Hepatocyte (in vitro differentiated cells): Measurements from ENCODE around the gene ACACA. TPM values are rescaled to one million over a fixed set of nuclear protein-coding genes. Genes with fewer than 3 reads are reported as not detected.

Experiments
- DNase-seq: peaks from one replicate; pipeline ENCODE4 v3.0.0-alpha.2; 2016; ENCODE audit warnings: low spot score
- H2AFZ ChIP-seq: fragments of 200-600 bp; sonication (generic); 2 replicates; pipeline ENCODE4 v1.6.0; 2016; ENCODE audit warnings: antibody characterized with exemption, mild to moderate bottlenecking
- H3K27ac ChIP-seq: fragments of 200-600 bp; sonication (generic); 2 replicates; pipeline ENCODE4 v1.5.1; 2016; ENCODE audit warnings: mild to moderate bottlenecking
- H3K27me3 ChIP-seq: fragments of 200-600 bp; sonication (generic); 2 replicates; pipeline ENCODE4 v1.6.1; 2016
- H3K36me3 ChIP-seq: fragments of 200-600 bp; sonication (generic); replicated peaks from 2 replicates; pipeline ENCODE4 v1.5.1; 2016; ENCODE audit warnings: low read depth; ENCODE audit not compliant: insufficient read depth
- H3K4me1 ChIP-seq: fragments of 200-600 bp; sonication (generic); 2 replicates; pipeline ENCODE4 v1.5.1; 2016; ENCODE audit warnings: mild to moderate bottlenecking, moderate library complexity; ENCODE audit not compliant: insufficient read depth
- H3K4me2 ChIP-seq: fragments of 200-600 bp; sonication (generic); 2 replicates; pipeline ENCODE4 v1.6.0; 2016
- H3K4me3 ChIP-seq: fragments of 200-600 bp; sonication (generic); 2 replicates; pipeline ENCODE4 v1.5.1; 2016; ENCODE audit warnings: mild to moderate bottlenecking
- H3K79me2 ChIP-seq: fragments of 200-600 bp; sonication (generic); 2 replicates; pipeline ENCODE4 v1.6.0; 2017; ENCODE audit warnings: mild to moderate bottlenecking
- H3K9me2 ChIP-seq: fragments of 200-600 bp; sonication (generic); replicated peaks from 2 replicates; pipeline ENCODE4 v1.6.0; 2017; ENCODE audit warnings: mild to moderate bottlenecking; ENCODE audit not compliant: insufficient read depth
- H3K9me3 ChIP-seq: fragments of 200-600 bp; sonication (generic); 2 replicates; pipeline ENCODE4 v1.5.1; 2016; ENCODE audit warnings: low read depth, mild to moderate bottlenecking
- H4K20me1 ChIP-seq: fragments of 200-600 bp; sonication (generic); 2 replicates; pipeline ENCODE4 v1.6.0; 2016; ENCODE audit warnings: mild to moderate bottlenecking; ENCODE audit not compliant: insufficient read depth, poor library complexity, severe bottlenecking
- CTCF ChIP-seq: fragments of 200-600 bp; sonication (generic); IDR thresholded peaks from 2 replicates; pipeline ENCODE4 v1.5.1; 2016; ENCODE audit warnings: antibody characterized with exemption, mild to moderate bottlenecking; ENCODE audit not compliant: poor library complexity
- EZH2 ChIP-seq: fragments of 200-600 bp; sonication (generic); IDR thresholded peaks from 2 replicates; pipeline ENCODE4 v1.6.1; 2016; ENCODE audit warnings: antibody characterized with exemption, mild to moderate bottlenecking, borderline replicate concordance
- EZH2phosphoT487 ChIP-seq: fragments of 200-600 bp; sonication (generic); IDR thresholded peaks from one replicate; pipeline ENCODE4 v1.6.1; 2018; ENCODE audit warnings: antibody characterized with exemption, mild to moderate bottlenecking, low read depth, moderate library complexity; ENCODE audit not compliant: unreplicated experiment, severe bottlenecking
- WGBS: methylation state at CpG from one replicate; pipeline ENCODE4 v1.1.6; 2016; ENCODE audit warnings: low lambda C conversion rate; ENCODE audit errors: missing lambda C conversion rate; 5-methylcytosine and 5-hydroxymethylcytosine counted together
- polyA plus RNA-seq: library from polyadenylated mRNA; unstranded; fragments of >200 nt; fragmentation: Nextera tagmentation; extraction: Ambion mirVana; gene quantifications from 2 replicates; pipeline ENCODE4 v1.2.1, GENCODE V29; 2016
- total RNA-seq: library from RNA; depleted of rRNA; stranded (reverse); fragments of >200 nt; gene quantifications from 2 replicates; pipeline ENCODE4 v1.2.3, GENCODE V29; 2014

The ACACA gene
- total and polyA plus RNA-seq, 2 experiments from 2014 or later, result 37.4 to 53.8 TPM

GRCh38 chr17:37134050-37134449 is 272.6 kb downstream of the ACACA start:
- peaks cover 38% of the 10 kb centered on the region for H3K4me1 ChIP-seq
- H3K27me3 ChIP-seq, result no peaks in the 10 kb centered on the region
- 40% methylated on average over 6 of the region's 6 CpGs for WGBS

GRCh38 chr17:37133136-37133535 is 273.5 kb downstream of the ACACA start:
- Histone ChIP-seq H3K36me3 (no peaks in the 10 kb centered on the region), H3K27ac (no peak overlapping the region), H3K4me2 (no peak overlapping the region), H3K27me3 (no peaks in the 10 kb centered on the region), H4K20me1 (no peaks in the 10 kb centered on the region), H3K9me3 (no peaks in the 10 kb centered on the region), H3K4me1 (peaks cover 38% of the 10 kb centered on the region), H3K79me2 (no peaks in the 10 kb centered on the region), H3K4me3 (no peak overlapping the region), H2AFZ (no peak overlapping the region), H3K9me2 (no peaks in the 10 kb centered on the region)
- no peak for TF ChIP-seq EZH2
- WGBS, result 69% methylated on average over 5 of the region's 5 CpGs
- no peak for DNase-seq

More at GRCh38 chr17:37134050-37134449, 272.6 kb downstream of the ACACA start:
- peak; percentile 16 for DNase-seq
- H4K20me1 ChIP-seq, result no peaks in the 10 kb centered on the region
- H3K9me2 ChIP-seq, result no peaks in the 10 kb centered on the region
- H3K79me2 ChIP-seq, result no peaks in the 10 kb centered on the region
- no peak overlapping the region for H3K4me3 ChIP-seq
- no peak overlapping the region for H3K27ac ChIP-seq
- no peaks in the 10 kb centered on the region for H3K9me3 ChIP-seq
- no peak for TF ChIP-seq EZH2
- H3K4me2 ChIP-seq, result no peak overlapping the region
- H3K36me3 ChIP-seq, result no peaks in the 10 kb centered on the region
- H2AFZ ChIP-seq, result no peak overlapping the region

- Histone ChIP-seq H4K20me1 (no peaks in the 10 kb centered on the region), H3K27ac (peak overlapping the region; percentile 64), H3K27me3 (no peaks in the 10 kb centered on the region), H3K4me1 (peaks cover 38% of the 10 kb centered on the region), H2AFZ (peak overlapping the region; percentile 7), H3K4me2 (peak overlapping the region; percentile 67), H3K4me3 (no peak overlapping the region), H3K36me3 (no peaks in the 10 kb centered on the region), H3K79me2 (no peaks in the 10 kb centered on the region), H3K9me3 (no peaks in the 10 kb centered on the region), H3K9me2 (no peaks in the 10 kb centered on the region)
- DNase-seq, result peak; percentile 40
- TF ChIP-seq EZH2phosphoT487, result no peak
- no peak for TF ChIP-seq EZH2
- TF ChIP-seq CTCF, result no peak
- WGBS, result 57% methylated on average over 16 of the region's 16 CpGs
Measured at GRCh38 chr17:37131669-37132611, 274.7 kb downstream of the ACACA start.

GRCh38 chr17:37130984-37131446 is 275.6 kb downstream of the ACACA start:
- peak overlapping the region; percentile 64 for H3K27ac ChIP-seq
- H3K4me1 ChIP-seq, result peaks cover 38% of the 10 kb centered on the region
- H3K27me3 ChIP-seq, result no peaks in the 10 kb centered on the region
- H3K4me3 ChIP-seq, result no peak overlapping the region
- DNase-seq, result peak; percentile 37
- H3K36me3 ChIP-seq, result no peaks in the 10 kb centered on the region
- 44% methylated on average over 3 of the region's 3 CpGs for whole genome bisulfite sequencing
- no peaks in the 10 kb centered on the region for H4K20me1 ChIP-seq
- H2AFZ ChIP-seq, result no peak overlapping the region
- H3K9me2 ChIP-seq, result no peaks in the 10 kb centered on the region
- H3K4me2 ChIP-seq, result peak overlapping the region; percentile 67
- TF ChIP-seq CTCF (no peak), EZH2phosphoT487 (no peak), EZH2 (no peak)
- H3K79me2 ChIP-seq, result no peaks in the 10 kb centered on the region
- H3K9me3 ChIP-seq, result no peaks in the 10 kb centered on the region
